Measurements from ENCODE around the gene ASAP3. TPM values are rescaled to one million over a fixed set of nuclear protein-coding genes. Genes with fewer than 3 reads are reported as not detected.

Gene ASAP3
- total and polyA plus RNA-seq, 8 donors: 24.9 to 228 (median 30.5) TPM

GRCh38 chr1:23389837-23390321, 94.1 kb downstream of the ASAP3 start:
- H3K27me3 ChIP-seq: no peaks in the 10 kb centered on the region
- no peak overlapping the region for H3K4me3 ChIP-seq
- intact Hi-C loops (cut with DNase I; ENCODE audit: low total_unique reads): no loop called here
- H3K4me1 ChIP-seq: peaks cover 10 to 19% (median 14%) of the 10 kb centered on the region in 4 donors
- H3K36me3 ChIP-seq: peaks cover 0 to 43% (median 28%) of the 10 kb centered on the region in 4 donors
- no peak overlapping the region for H3K27ac ChIP-seq
- WGBS, 5 donors: 66 to 75% (median 69%) methylated on average over 9 of the region's 9 CpGs
- no peaks in the 10 kb centered on the region for H3K9me3 ChIP-seq
- TF ChIP-seq CTCF (IDR thresholded peaks at IDR 0.05) (no peak), POLR2A (IDR thresholded peaks at IDR 0.05) (no peak), EP300 (IDR thresholded peaks at IDR 0.05) (no peak), POLR2AphosphoS5 (IDR thresholded peaks at IDR 0.05) (no peak)
- no peak for DNase-seq

- DNase-seq: no peak
- TF ChIP-seq POLR2AphosphoS5 (IDR thresholded peaks at IDR 0.05): no peak
- no peak for TF ChIP-seq CTCF (IDR thresholded peaks at IDR 0.05)
- no peak for TF ChIP-seq POLR2A (IDR thresholded peaks at IDR 0.05)
- no peak for TF ChIP-seq EP300 (IDR thresholded peaks at IDR 0.05)
- intact Hi-C loops (cut with DNase I; ENCODE audit: low total_unique reads): no loop called here
- Histone ChIP-seq H3K9me3 (no peaks in the 10 kb centered on the region), H3K27ac (no peak overlapping the region), H3K4me1 (peaks cover 3 to 10% (median 9%) of the 10 kb centered on the region in 4 donors), H3K27me3 (no peaks in the 10 kb centered on the region), H3K36me3 (peaks cover 0 to 55% (median 37%) of the 10 kb centered on the region in 4 donors), H3K4me3 (no peak overlapping the region)
- WGBS, 5 donors: 84 to 97% (median 88%) methylated on average over 8 of the region's 8 CpGs
Measured at GRCh38 chr1:23387494-23387893, 96.5 kb downstream of the ASAP3 start.

DNA sequence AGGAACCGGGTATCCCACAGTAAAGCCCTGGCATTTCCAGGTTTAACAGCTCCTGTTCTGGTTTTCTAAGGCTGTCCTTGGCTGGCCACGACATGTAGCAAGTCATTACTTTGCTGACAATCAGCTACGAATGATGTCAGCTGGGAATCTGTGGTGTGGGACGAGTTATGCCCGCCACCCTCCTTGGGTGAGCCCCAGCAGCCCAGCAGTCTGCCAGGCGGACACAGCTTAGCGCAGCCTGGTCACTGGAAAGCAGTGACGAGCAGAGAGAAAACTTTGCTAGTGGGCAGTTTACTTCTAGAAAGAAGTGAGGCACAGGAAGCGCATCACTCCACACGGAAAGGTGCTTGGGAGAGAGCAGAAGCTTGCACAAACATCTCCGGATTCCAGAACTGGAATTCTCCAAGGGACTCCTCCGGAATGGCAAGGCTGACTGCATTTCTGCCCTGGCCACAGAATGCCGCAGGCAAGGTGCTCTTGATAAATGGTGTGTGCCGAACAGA, 98.8 kb downstream of the ASAP3 start:
- H3K4me3 ChIP-seq: no peak overlapping the region
- H3K27me3 ChIP-seq: no peaks in the 10 kb centered on the region
- no peak for TF ChIP-seq CTCF (IDR thresholded peaks at IDR 0.05)
- H3K4me1 ChIP-seq: peaks cover 3 to 10% (median 9%) of the 10 kb centered on the region in 4 donors
- peaks cover 0 to 70% (median 56%) of the 10 kb centered on the region in 4 donors for H3K36me3 ChIP-seq
- no peaks in the 10 kb centered on the region for H3K9me3 ChIP-seq
- intact Hi-C loops (cut with DNase I; ENCODE audit: low total_unique reads): no loop called here
- H3K27ac ChIP-seq: peak overlapping the region in 1 of 5 donors; percentile 40
- WGBS, 5 donors: 82 to 88% (median 85%) methylated on average over 14 of the region's 14 CpGs
- no peak for DNase-seq

DNA sequence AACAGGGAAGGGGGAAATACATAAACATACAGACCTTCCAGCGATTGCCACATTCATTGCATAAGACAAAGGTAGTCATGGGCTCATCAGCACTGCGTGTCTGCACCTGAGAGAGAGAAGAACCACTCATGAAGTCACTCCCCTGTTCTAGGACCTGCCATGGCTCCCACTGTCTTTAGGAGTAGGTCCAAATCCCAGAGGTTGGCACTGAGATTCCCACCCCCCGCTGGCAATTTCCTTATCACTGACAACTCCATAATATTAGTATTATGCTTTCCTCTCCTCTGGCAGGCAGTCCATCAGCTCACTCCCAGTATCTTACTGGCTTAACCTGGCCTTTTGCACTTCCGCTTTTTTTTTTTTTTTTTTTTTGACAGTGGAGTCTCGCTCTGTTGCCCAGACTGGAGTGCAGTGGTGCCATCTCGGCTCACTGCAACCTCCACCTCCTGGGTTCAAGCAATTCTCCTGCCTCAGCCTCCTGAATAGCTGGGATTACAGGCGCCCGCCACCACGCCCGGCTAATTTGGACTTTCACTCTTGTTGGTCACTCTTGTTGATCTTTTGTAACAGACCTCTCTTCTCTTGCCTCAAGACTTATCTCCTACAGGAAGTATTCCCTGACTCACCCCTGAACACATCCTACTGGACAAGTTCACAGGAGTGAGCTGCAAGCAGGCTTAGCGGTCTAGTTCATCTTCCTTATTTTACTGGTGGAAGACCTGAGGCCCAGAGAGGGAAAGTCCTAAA, 99.5 kb downstream of the ASAP3 start:
- WGBS, 5 donors: 77 to 81% (median 80%) methylated on average over 10 to 11 of the region's 11 CpGs
- peaks cover 0 to 64% (median 56%) of the 10 kb centered on the region in 4 donors for H3K36me3 ChIP-seq
- no peaks in the 10 kb centered on the region for H3K27me3 ChIP-seq
- H3K27ac ChIP-seq: peak overlapping the region in 1 of 5 donors; percentile 40
- DNase-seq: no peak
- no peaks in the 10 kb centered on the region for H3K9me3 ChIP-seq
- peaks cover 3 to 10% (median 9%) of the 10 kb centered on the region in 4 donors for H3K4me1 ChIP-seq
- TF ChIP-seq POLR2A (IDR thresholded peaks at IDR 0.05): no peak
- TF ChIP-seq POLR2AphosphoS5 (IDR thresholded peaks at IDR 0.05): no peak
- TF ChIP-seq CTCF (IDR thresholded peaks at IDR 0.05): no peak
- TF ChIP-seq EP300 (IDR thresholded peaks at IDR 0.05): no peak
- intact Hi-C loops (cut with DNase I; ENCODE audit: low total_unique reads): no loop called here
- no peak overlapping the region for H3K4me3 ChIP-seq
